Left lung (tissue), 10 donors: ENCODE results near the gene INHBC. TPM values are rescaled to one million over a fixed set of nuclear protein-coding genes. Genes with fewer than 3 reads are reported as not detected.
"Not testable (repeated sequence)": the region's sequence is repeated elsewhere in the genome, so short reads cannot be mapped to it uniquely, and the experiment has no call there.

Source experiments
- ATAC-seq: fragments of 200-7000 bp; cut with Tn5 transposase; one replicate; pipeline ENCODE4 v1.9.1; 2020; ENCODE audit warnings: moderate library complexity
- DNase-seq, 4 donors: peaks; one replicate each; pipeline ENCODE4 v3.0.0-alpha.2; 2013 to 2020
- H3K27ac ChIP-seq, 2 donors: fragments of 200-600 bp; sonication (generic) in 1 of 2; one replicate each; pipeline versions ENCODE4 v1.5.0 to v1.8.0; 2020 to 2021
- H3K27me3 ChIP-seq, 2 donors: fragments of 200-600 bp; sonication (generic) in 1 of 2; one replicate each; pipeline versions ENCODE4 v1.5.0 to v1.8.0; 2020 to 2021
- H3K36me3 ChIP-seq, 2 donors: fragments of 200-600 bp; sonication (generic) in 1 of 2; one replicate each; pipeline versions ENCODE4 v1.5.0 to v1.8.0; 2020 to 2021
- H3K4me1 ChIP-seq, 2 donors: fragments of 200-600 bp; one replicate each; pipeline ENCODE4 v1.8.0; 2021
- H3K4me3 ChIP-seq, 2 donors: fragments of 200-600 bp; sonication (generic) in 1 of 2; one replicate each; pipeline versions ENCODE4 v1.5.0 to v1.8.0; 2020 to 2021; ENCODE audit warnings: mild to moderate bottlenecking in 1 of 2
- H3K9me3 ChIP-seq, 2 donors: fragments of 200-600 bp; sonication (generic) in 1 of 2; one replicate each; pipeline versions ENCODE4 v1.5.0 to v1.8.0; 2020 to 2021
- intact Hi-C, 2 donors: fragments of 100-400 bp; cut with DNase I; formaldehyde crosslinking; loops; one replicate each; pipeline versions ENCODE4 v1.11.2 to v1.14.2; 2022
- polyA plus RNA-seq, 6 donors: library from polyadenylated mRNA; unstranded; fragments of 120-200 nt; gene quantifications; one replicate each; pipeline ENCODE4 v1.2.1, GENCODE V29; 2013; ENCODE audit not compliant: insufficient read length in 6 of 6
- total RNA-seq, 2 donors: library from RNA; stranded (reverse); fragmentation: NEBNext Ultra II Directional; extraction: Animal tissue kit (Norgen Biotek cat#: 25700); gene quantifications; one replicate each; pipeline ENCODE4 v1.2.1, GENCODE V29; 2021
- TF ChIP-seq, protein P1 (sequence below), 2 donors: fragments of 200-600 bp; sonication (generic) in 1 of 2; IDR thresholded peaks; one replicate each; pipeline versions ENCODE4 v1.5.0 to v1.8.0; 2021; ENCODE audit warnings: antibody characterized with exemption in 2 of 2
- donor health status: DM: no; HTN: yes; CAD: no.
- donor health status: DM: no; HTN: no; CAD: no.

The INHBC gene
- total and polyA plus RNA-seq, 8 donors, result 0.16 to 0.29 (median 0.24) TPM; not detected in 3

DNA sequence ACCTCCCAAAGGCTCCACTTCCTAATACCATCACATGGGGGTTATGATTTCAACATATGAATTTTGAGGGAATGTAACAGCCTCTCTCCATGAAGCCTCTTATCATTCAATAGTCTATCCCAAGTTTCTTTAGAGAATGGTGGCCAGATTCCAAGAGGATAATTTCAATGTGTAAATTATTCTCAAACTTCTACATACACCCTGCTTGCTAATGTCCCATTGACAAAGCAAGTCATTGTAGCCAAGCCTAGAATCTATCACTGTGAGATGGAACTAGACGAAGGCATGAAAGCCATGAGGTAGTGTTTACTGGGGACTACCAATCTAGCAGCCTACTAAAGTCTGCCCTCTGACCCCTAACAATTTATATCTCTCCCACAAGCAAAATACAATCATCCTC is 3.8 kb downstream of the INHBC start:
- Histone ChIP-seq H3K4me3 (no peak overlapping the region), H3K27ac (no peak overlapping the region), H3K36me3 (no peaks in the 10 kb centered on the region), H3K4me1 (no peaks in the 10 kb centered on the region), H3K9me3 (peaks cover 0 to 7% of the 10 kb centered on the region in 2 donors), H3K27me3 (no peaks in the 10 kb centered on the region)
- DNase-seq (no peak), ATAC-seq (no peak)
- TF ChIP-seq, protein P1, sequence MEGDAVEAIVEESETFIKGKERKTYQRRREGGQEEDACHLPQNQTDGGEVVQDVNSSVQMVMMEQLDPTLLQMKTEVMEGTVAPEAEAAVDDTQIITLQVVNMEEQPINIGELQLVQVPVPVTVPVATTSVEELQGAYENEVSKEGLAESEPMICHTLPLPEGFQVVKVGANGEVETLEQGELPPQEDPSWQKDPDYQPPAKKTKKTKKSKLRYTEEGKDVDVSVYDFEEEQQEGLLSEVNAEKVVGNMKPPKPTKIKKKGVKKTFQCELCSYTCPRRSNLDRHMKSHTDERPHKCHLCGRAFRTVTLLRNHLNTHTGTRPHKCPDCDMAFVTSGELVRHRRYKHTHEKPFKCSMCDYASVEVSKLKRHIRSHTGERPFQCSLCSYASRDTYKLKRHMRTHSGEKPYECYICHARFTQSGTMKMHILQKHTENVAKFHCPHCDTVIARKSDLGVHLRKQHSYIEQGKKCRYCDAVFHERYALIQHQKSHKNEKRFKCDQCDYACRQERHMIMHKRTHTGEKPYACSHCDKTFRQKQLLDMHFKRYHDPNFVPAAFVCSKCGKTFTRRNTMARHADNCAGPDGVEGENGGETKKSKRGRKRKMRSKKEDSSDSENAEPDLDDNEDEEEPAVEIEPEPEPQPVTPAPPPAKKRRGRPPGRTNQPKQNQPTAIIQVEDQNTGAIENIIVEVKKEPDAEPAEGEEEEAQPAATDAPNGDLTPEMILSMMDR (IDR thresholded peaks at IDR 0.05), result no peak
- intact Hi-C loops, result no loop called here

DNA sequence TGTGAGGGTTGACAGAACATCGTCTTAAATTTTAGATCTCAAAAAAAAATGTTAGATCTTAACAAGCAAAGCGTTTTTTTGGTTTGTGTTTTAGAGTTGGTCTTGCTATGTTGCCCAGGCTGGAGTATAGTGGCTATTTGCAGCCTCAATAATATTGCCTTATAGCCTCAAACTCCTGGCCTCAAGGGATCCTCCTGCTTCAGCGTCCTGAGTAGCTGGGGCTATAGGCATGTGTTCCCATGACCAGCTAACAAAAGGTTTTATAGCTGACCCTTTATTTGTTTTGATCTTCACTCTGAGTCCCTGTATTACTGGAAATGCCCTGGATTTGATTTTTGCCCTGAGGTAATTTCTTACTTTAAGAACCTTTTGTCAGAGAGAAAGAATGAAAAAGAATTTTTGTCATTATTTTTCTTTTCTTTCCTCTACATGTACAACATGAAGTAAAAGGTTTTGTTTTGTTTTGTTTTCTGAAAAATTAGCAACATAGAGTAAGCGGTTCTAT is 5.2 kb downstream of the INHBC start:
- ATAC-seq, result no peak
- Histone ChIP-seq H3K27me3 (no peaks in the 10 kb centered on the region), H3K4me1 (no peaks in the 10 kb centered on the region), H3K4me3 (no peak overlapping the region), H3K27ac (no peak overlapping the region), H3K36me3 (no peaks in the 10 kb centered on the region), H3K9me3 (peaks cover 0 to 7% of the 10 kb centered on the region in 2 donors)
- intact Hi-C loops, result no loop called here
- TF ChIP-seq, protein P1 (IDR thresholded peaks at IDR 0.05), result no peak
- no peak for DNase-seq

DNA sequence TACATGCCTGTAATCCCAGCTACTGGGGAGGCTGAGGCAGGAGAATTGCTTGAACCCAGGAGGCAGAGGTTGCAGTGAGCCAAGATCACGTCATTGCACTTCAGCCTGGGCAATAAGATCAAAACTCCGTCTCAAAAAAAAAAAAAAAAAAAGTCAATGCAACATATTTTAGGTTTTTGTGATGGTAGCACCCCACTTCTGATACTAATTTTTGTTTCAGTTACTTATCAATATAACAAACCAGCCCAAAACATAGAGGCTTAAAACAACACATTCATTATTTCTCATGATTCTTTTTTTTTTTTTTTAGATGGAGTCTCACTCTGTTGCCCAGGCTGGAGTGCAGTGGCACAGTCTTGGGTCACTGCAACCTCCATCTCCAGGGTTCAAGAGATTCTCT is 6.8 kb downstream of the INHBC start:
- H3K36me3 ChIP-seq, H3K4me3 ChIP-seq, DNase-seq, H3K27ac ChIP-seq, H3K27me3 ChIP-seq, H3K9me3 ChIP-seq, H3K4me1 ChIP-seq, intact Hi-C loops, ATAC-seq: not testable (repeated sequence)

DNA sequence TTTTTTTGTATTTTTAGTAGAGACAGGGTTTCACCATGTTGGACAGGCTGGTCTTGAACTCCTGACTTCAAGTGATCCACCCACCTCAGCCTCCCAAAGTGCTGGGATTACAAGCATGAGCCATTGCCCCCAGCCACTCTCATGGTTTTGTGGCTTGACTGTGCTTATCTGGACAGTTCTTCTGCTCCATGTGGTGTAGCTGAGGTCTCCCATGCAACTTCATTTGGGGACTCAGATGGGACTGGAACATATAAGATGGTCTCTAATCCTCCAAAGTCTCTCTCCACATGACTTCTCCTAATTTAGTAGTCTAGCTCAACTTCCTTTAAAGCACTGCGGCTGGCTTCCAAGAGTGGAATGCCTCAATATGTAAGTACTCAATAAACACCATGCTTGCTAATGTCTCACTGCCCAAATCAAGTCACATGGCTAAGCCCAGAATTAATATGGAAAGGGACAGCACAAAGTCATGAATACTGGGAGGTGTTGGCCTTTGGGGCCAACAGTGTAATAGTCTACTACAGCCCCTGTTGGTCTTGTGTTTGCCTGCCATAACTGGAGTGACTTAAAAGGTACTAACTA is 7.4 kb downstream of the INHBC start:
- Histone ChIP-seq H3K9me3 (peaks cover 0 to 7% of the 10 kb centered on the region in 2 donors), H3K27me3 (no peaks in the 10 kb centered on the region), H3K36me3 (no peaks in the 10 kb centered on the region), H3K4me3 (no peak overlapping the region), H3K4me1 (no peaks in the 10 kb centered on the region), H3K27ac (no peak overlapping the region)
- no peak for DNase-seq
- no peak for ATAC-seq
- intact Hi-C loops, result no loop called here
- TF ChIP-seq, protein P1 (IDR thresholded peaks at IDR 0.05), result no peak

DNA sequence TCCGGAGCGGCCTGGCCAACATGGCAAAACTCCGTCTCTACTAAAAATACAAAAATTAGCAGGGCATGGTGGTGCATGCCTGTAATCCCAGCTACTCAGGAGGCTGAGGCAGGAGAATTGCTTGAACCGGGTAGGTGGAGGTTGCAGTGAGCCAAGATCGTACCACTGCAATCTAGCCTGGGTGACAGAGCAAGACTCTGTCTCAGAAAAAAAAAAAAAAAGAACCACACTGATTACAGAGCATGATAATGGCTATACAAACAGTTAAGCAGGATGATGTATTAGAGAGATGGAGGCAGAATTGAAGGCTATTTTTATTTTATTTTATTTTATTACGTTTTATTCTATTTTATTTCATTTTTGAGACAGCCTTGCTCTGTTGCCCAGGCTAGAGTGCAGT is 9.8 kb downstream of the INHBC start:
- intact Hi-C loops, H3K27ac ChIP-seq, H3K4me3 ChIP-seq, DNase-seq, H3K4me1 ChIP-seq, H3K27me3 ChIP-seq, H3K36me3 ChIP-seq, ATAC-seq, H3K9me3 ChIP-seq: not testable (repeated sequence)

DNA sequence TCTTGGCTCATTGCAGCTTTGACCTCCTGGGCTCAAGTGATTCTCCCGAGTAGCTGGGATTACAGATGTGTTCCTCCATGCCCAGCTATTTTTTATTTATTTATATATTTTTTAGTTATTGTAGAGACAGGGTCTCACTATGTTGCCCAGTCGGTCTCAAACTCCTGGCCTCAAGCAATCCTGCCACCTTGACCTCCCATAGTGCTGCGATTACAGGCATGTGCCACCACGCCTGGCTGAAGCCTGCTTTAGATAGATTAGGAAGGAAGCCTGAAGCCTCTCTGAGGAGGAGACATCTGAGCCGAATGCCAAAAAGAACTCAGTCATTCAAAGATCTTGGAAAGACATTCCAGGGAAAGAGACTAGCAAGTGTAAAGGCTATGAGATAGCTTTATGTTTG is 10.2 kb downstream of the INHBC start:
- DNase-seq, result no peak
- Histone ChIP-seq H3K36me3 (no peaks in the 10 kb centered on the region), H3K27ac (no peak overlapping the region), H3K4me1 (no peaks in the 10 kb centered on the region), H3K9me3 (peaks cover 0 to 7% of the 10 kb centered on the region in 2 donors), H3K4me3 (no peak overlapping the region), H3K27me3 (no peaks in the 10 kb centered on the region)
- intact Hi-C loops, result no loop called here
- no peak for ATAC-seq
- TF ChIP-seq, protein P1 (IDR thresholded peaks at IDR 0.05), result no peak
